HG03095 (cell line): ENCODE results near the gene BPIFB2.

Source experiments
- ATAC-seq: cut with Tn5 transposase; IDR thresholded peaks from one replicate; pipeline ENCODE4 v1.9.1; 2021; ENCODE audit warnings: moderate library complexity; ENCODE audit not compliant: unreplicated experiment

The BPIFB2 gene

DNA sequence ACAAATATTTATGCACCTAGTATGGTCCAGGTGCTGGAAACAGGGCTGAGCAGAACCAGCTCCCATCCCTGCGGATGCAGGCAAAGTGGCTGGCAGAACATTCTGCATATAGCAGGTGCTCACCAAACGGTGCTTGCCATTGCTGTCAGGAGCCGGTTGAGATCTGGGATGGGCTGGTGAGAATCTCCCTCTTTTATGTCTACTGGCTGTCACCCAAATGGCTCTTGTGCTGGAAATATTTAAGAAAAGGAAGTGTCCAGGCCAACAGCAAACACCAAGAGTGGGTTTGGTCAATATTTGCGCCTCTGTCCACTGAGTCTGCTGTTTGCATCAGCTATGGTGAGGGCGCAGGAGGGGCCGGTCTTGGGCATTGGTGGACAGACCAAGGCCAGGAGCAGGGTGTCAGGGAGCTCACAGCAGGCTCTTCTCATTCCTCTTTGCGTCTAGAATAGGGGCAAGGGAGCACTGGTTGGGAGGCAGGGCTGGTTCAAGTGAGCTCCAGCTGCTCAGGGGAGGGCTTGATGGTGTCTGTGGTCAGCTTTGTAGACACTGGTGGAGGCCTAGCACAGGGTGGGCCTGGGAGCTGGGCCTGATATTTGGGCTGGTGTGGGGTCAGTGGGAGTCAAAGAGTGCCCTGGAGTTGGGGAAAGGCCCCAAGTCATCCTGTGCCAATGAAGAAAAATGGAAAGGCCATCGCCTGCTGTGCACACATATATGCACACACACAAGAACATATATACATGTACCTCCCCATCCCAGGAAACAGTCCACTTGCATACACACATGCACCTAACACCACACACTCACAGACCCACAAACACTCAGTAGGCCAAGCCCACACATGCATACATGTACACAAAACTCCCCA lies 1.4 kb upstream of the BPIFB2 start:
- ATAC-seq, result no peak

DNA sequence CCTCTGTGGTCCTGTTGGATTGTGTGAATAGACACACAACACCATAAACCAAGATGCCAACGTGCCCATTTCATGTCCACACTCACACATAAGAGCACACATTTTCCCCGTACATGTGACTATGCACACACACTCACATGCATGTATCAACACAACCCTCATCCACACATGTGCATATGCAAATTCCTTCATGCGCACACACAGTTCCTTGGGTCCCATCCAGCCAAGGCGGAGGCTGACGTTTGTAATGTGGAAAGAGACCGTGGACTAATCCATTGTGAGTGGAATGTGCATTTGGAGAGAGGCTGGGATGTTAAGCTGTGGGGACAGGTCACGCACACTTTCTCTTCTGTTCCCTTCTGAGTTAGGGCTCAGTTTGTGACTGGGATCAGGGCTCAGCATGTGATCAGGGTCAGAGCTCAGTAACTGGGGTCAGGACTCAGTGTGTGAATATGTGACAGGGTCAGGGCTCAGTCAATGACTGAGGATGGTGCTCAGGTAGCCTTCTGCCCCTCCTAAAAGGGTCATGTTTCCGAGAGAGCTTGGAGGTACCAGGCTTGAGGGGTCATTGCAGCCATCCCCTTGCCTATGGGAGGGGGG lies 628 bp upstream of the BPIFB2 start:
- no peak for ATAC-seq

DNA sequence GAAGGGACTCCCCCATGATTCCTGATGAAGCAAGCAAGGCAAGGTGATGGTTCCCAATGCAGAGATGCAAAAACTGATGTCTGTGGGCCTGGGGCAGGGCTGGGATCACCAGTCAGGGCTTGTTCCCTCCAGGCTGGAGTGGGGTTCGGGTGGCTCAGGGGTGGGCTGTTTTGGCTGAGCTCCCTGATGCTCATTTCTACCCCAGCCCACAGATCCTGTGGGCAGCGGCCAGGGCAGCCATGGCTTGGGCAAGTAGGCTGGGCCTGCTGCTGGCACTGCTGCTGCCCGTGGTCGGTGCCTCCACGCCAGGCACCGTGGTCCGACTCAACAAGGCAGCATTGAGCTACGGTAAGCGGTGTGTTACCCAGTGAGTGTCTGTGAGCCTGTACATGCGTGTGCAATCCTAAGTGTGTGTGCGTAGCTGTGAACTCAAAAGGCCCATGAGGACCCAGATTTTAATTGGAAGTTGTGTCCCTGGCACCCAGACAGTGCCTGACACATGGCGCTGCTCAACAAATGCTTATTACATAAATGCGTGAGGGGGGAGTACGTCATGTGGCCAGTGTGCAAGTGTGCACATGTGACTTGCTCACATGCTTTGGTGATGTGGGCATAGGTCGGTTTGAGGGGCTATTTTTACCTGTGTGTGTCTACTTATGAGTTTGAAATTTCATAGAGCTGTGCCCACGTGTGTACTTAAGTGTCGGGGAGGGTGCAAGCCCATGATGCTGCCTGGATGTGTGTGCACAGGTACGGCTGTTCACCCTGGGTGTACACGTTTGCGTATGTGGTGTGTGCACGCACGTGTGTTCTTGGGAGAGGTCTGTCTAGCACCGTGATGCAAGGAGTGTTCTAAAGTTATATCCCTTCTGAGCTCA lies 1.1 kb downstream of the BPIFB2 start:
- no peak for ATAC-seq

DNA sequence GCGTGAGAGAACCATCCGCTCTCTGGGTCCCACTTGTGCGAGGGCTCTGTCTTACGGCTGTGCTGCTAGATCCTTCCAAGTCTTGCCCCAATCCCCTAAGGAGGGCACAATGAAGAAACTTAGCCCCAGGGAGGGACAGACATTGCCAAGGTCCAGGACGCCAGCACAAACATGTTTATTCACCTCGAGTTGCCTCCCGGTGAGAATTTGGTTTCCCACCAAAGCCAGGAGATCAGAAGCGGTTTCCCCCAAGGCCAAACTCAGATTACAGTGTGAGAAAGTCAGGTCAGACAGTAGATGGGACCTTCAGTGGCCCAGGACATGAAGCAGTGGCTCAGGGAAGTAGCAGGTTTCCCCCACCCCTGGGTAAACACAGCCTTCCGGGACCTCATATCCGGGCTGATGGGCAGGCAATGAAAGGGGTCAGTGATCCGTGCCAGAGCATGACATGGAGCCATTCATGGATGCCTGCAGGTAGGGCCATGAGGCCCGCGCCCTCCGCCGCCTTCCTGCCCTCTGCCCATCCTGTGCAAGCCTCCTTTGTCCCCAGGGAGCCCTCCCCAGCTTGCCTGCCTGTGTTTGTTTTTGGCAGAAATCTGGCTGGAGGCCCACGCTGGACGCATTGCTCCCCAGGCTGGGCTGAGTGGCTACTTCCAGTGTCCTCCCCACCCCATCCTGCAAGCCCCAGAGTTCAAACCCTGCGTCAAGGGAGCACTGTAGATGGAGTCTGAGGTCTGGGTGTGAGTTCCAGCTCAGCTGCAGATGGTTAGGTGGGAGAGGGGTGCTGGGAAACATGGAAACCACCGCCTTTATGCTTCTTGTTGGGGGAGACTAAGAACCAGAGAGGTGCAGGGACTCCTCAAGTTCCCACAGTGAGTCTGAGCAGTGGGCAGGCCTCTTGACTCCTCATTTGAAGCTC lies 2.0 kb downstream of the BPIFB2 start:
- ATAC-seq, result no peak

DNA sequence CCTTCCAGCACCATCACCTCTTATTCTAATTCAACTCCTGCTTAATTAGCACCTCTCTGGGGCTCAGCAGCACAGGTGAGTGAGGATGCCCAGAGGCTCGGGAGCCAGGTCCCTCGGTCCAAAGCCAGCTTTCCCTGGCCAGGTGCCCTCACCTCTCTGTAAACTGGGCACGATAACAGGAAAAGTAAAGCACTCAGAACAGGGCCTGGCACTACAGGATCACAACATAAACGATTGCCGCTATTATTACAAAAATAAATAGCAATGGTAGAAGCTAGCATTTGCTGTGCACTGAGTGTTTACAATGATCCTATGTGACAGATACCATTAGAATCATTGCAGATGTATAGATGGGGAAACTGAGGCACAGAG lies 2.6 kb downstream of the BPIFB2 start:
- no peak for ATAC-seq

DNA sequence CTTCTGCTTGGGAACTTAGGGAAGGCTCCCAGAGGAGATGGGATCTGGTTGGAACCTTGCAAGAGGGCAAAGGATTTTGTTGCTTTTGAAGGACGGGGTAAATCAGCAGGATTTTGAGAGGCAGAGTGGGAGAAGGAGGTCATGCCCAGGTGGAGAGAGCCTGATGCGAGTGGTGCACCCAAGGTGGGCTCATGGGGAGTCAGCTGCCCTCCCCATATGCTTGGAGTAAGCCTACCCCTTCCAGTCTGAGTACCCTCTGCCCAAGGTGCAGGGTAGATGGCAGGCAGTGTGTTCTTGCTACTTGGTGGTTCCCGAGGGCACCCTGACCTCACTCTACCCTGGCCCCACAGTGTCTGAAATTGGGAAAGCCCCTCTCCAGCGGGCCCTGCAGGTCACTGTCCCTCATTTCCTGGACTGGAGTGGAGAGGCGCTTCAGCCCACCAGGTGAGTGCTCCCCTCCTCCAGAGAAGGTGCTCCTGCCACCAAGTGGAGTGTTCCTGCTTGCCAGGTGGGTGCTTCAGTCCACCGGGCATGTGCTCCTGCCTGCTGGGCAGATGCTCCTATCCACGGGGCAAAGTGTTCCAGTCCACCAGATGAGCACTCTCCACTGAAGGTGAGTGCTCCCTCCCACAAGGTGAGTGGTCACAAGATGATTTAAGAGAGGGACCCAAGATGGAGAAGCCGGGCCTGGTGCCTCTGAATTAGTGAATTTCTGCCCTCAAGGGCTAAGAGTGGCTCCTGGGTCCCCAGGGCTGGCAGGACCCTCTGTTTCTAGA lies 3.4 kb downstream of the BPIFB2 start:
- no peak for ATAC-seq

DNA sequence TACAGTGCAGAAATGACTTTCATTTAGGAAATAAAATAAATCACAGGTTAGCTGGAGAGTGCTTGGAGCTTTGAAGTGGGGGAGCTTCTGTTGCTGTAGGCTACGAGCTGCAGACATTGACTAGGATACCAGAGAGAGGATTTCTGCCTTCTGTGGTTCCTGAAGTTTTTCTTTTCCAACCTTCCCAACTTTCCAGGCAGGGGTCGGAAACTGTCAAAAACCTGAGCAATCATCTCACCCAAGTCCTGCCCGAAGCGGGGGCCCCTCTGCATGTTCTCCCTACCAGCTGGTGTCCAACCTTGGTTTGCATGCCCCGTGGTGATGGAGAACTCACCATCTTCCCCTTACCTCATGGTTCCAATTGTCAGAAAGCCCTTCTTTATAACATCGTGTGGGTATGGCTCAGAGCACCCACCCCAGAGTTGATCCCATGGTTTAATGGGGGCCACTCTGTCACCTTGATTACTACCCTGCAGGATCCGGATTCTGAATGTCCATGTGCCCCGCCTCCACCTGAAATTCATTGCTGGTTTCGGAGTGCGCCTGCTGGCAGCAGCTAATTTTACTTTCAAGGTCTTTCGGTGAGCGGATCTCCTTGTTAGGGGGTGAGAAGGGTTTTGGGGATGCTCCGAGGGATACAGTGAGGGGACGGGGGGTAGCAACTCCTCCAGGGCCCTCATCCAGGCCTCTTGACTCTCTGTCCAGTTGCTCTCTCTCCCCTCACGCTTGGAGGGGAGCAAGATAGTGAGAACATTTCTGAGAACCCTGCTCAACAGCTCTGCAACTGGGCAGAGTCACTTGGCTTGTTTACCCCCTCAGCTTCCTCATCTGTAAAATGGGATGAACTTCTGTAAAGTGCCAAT lies 5.1 kb downstream of the BPIFB2 start:
- ATAC-seq, result no peak

DNA sequence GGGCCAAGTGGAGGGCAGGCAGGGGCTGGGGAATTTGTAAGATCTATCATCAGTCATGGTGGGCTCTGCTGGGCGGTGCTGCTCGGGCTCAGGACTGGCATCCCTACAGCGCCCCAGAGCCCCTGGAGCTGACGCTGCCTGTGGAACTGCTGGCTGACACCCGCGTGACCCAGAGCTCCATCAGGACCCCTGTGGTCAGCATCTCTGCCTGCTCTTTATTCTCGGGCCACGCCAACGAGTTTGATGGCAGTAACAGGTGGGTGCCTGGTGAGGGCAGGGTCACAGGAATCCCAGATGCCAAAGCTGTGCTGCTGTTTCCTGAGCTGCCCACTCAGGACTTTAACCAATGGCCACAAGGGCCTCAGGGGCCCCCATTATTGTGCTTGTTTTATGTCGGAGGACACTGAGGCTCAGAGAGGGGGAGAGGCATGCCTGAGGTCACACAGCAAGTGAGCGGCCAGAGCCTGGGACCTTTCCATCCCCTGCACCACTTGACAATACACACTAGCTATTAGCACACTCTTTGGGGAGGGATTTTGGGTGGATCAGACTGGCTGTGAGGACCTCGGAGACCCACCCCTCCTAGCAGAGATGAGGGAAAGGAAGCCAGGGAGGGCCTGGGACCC lies 6.3 kb downstream of the BPIFB2 start:
- no peak for ATAC-seq

DNA sequence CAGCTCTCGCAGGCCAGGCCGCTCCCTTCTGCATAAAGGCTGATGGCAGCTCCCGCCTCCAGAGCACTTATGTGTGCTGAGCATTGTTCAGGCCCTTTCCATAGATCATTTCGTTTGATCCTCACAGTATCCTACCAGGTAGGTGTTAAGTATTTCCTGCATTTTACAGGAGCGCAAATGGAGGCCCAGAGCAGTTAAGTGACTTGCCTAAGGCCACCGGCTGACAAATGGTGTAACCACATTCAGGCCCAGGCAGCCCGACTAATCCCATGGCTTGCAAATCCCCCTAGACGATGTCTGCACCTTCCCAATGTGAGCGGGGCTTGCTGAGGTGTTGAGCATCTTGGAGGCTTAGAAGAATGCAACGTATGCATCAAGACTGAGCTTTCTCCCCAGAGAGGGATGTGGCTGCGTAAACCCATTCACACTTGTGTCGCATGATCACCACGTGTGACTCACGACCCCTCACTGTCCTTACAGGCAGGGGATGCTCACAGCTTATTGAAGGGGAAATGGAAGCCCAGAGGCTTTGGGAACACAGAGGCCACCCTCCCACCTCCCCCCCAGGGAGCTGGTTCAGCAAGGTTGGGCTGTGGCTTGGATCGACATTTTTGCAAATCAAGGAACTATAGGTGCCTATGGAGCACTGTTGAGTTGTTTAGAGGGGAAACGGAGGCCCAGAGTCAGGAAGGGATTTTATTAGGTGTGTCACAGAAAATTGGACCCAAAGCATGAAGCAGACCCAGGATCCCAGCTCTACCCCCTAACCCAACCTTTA lies 7.0 kb downstream of the BPIFB2 start:
- ATAC-seq, result no peak

DNA sequence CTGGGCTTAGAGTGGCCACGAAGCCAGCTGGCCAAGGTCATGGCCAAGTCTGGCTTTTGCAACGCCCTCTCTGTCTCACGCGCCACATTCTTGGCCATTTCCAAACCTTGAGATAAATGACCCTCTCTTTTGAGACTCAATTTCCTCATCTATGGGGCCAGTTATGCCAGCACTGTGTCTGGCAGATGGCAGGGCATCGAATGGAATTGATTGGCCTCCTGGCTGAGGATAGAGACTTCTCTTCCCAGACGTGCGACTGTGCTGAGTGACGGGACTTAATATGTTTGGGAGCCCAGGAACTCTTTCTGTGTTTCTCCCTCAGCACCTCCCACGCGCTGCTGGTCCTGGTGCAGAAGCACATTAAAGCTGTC lies 7.6 kb downstream of the BPIFB2 start:
- ATAC-seq, result no peak

DNA sequence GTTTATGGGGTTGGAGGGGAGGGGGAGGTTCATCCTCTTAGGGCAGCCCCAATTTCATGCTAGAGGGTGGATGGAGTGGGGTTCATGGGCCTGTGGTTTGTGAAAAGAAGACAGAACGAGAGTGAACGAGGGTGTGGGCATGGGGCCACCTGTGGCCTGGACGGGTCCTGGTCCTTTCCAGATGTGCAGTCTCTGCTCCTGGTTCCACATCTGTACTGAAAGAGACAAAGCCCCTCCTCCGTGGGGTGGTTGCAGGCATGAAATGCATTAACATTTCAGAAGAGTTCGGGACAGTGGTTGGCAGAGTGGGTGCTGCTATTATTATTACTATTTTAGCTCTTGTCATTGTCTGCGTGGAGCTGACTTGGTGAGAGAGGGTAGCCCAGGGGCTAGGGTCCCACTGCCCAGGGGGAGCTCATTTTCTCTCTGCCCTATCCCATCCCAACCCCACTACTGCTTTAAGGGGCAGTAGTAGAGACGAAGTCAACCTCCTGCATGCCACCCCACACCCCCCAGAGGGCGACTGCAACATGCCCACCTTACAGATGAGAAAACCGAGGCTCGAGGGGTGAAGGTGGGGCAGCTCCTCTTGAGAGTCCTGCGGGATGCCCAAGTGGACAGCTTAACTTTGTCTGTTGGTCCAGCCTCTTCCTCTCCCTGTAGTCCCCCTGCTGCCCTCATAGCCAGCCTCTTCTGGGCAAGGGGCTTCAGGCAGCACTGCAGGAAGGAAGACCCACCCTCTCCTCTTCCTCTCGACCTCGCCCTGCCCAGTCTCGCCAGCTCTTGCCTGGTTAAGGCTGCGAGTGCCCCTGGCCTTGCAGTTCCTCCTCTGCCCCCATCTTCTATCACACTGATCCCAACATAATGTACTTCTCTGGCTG lies 8.4 kb downstream of the BPIFB2 start:
- no peak for ATAC-seq

DNA sequence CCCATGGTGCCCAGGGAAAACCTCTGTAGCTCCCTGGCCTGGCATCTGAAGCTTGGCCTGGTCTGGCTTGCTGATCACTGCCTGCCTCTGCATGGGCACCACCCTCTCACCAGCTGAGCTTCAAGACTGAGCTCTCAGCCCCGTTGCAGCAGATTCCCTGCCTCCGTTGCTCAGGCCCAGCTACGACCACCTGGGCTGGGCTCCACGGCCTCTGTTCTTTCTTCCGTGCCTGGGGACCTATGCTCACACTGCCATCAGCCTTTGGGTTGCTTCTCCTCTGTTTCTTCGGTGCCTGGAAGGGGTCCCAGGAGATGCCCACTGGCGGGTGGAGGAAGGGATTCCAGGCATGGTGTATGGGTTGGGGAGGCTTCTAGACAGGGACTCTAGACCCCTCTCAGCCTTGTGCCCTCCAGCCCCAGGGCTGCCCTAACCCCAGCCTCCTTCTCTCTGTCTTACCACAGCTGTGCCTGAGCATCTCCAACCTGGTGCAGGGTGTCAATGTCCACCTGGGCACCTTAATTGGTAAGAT lies 9.1 kb downstream of the BPIFB2 start:
- ATAC-seq, result no peak

DNA sequence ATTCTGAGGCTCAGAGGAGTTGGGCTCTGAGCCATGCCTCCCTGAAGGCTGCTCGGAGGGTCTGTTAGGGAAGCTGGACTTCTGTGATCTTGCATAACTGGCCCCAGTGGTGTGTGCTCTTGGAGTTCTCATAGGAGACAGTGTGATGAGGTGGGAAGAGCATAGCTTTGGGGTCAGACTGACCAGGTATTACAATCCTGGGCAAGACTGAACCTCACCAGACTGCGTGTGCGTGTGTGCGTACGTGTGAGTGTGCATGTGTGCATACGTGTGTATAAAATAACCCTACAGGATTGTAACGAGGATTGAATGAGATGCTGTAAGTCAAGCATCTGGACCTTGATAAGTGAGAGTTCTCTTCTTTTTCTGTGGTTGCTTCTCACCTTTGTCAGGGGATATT lies 10.0 kb downstream of the BPIFB2 start:
- no peak for ATAC-seq

DNA sequence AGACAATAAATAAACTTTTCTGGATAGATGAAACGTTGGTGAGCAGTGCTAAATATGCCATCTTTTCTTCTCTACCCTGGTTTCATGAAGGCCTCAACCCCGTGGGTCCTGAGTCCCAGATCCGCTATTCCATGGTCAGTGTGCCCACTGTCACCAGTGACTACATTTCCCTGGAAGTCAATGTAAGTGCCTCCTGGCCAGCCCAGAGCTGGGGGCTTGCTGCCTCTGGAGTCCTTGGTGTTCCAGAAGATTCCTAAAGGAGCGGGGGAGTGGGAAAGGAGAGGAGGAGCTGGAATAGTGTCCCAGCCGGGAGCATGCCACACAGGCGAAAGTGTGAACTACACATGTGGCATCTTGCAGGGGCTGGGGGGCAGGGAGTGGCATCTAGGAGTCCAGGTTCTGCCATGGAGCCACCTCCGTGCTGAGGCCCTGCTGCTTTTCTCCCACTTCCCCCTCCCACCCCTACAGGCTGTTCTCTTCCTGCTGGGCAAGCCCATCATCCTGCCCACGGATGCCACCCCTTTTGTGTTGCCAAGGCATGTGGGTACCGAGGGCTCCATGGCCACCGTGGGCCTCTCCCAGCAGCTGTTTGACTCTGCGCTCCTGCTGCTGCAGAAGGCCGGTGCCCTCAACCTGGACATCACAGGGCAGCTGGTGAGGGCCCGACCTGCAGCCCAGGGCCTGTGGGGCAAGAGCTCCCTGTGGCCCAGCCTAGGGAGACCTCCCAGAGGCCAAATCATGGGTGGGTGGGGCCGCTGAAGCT lies 10.8 kb downstream of the BPIFB2 start:
- no peak for ATAC-seq

DNA sequence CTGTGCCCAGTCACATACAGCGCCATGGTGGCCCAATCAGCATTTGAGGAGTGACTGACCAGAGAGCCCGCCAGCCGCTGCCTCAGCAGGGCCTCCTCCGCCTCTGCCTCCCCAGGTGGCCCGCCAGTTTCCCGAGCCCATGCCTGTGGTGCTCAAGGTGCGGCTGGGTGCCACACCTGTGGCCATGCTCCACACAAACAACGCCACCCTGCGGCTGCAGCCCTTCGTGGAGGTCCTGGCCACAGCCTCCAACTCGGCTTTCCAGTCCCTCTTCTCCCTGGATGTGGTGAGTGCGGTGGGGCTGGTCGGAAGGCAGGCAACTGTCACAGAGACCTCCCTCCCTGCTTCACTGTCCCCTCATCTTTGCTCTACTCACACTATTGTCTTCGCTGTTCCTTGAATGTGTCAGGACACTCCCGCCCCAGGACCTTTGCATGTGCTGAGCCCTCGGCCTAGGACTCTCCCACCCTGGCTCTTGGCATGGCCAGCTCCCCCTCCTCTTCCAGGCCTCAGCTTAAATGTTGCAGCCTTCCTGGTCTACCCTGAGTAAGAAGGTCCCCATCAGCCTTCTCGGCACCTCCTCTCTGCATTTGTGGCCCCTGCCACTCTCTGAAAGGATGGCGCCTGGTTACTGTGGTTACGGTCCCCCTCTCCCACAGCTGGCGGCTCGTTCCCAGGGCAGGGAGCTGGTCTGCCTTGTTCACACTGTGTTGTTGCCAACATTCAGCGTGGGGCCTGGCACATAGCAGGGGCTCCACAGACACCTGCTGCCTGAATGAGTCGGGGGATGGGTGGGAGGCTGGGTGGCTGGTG lies 12.2 kb downstream of the BPIFB2 start:
- no peak for ATAC-seq
